ENCODE results near the gene GEMIN5.

DNA sequence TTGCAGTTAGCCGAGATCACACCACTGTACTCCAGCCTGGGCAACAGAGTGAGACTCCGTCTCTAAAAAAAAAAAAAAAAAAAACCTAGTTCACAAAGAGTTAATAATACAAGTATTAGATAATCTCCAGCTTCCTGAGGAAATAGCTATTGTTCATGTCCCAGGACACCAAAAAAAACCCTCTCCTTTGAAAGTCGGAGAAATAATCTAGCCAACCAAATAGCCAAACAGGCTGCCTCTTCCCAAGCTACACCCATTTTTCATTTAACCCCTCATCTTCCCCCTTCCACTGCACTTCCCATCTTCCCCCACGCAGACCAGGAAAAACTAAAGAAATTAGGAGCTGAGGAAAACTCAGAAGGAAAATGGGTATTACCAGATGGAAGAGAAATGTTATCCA is 56.0 kb downstream of the GEMIN5 start:
- TF ChIP-seq ELF4 (IDR thresholded peaks at IDR 0.05) (no peak), SUZ12 (IDR thresholded peaks at IDR 0.05) (no peak), BHLHE40 (IDR thresholded peaks at IDR 0.05; ENCODE audit: borderline replicate concordance) (no peak), SP1 (IDR thresholded peaks at IDR 0.05) (no peak), FOXM1 (IDR thresholded peaks at IDR 0.05; ENCODE audit: borderline replicate concordance) (no peak), FOXK2 (IDR thresholded peaks at IDR 0.05) (no peak), NFRKB (IDR thresholded peaks at IDR 0.05) (no peak), HDGF (IDR thresholded peaks at IDR 0.05; ENCODE audit: borderline replicate concordance) (no peak), FOXA1 (IDR thresholded peaks at IDR 0.05) (no peak), L3MBTL2 (conservative IDR thresholded peaks at IDR 0.05) (no peak), TARDBP (IDR thresholded peaks at IDR 0.05) (no peak), ARNT (IDR thresholded peaks at IDR 0.05) (no peak)

Measured in HEK293T (cell line).